PFSK-1 (cell line): ENCODE data around the gene RPRD2.

Experiments
- FOXP2 ChIP-seq: optimal IDR thresholded peaks from 2 replicates; pipeline ENCODE3; 2011; ENCODE audit warnings: borderline replicate concordance, control low read depth, inconsistent platforms; ENCODE audit not compliant: insufficient read depth; ENCODE audit errors: extremely low read length, extremely low read depth
- POLR2AphosphoS5 ChIP-seq: IDR thresholded peaks from 2 replicates; pipeline ENCODE4 v1.6.1; 2012; ENCODE audit warnings: low read depth, mild to moderate bottlenecking, control low read depth, low read length, moderate library complexity
- REST ChIP-seq, 2 experiments: IDR thresholded peaks; 2 replicates each; pipeline versions ENCODE4 v1.6.1 to v1.8.0; 2011 to 2012; ENCODE audit warnings: low read depth in 2 of 2, low read length in 2 of 2, control low read depth in 1 of 2, inconsistent platforms in 1 of 2, mild to moderate bottlenecking in 1 of 2, moderate library complexity in 1 of 2; ENCODE audit not compliant: insufficient read depth in 1 of 2
- SIN3A ChIP-seq: IDR thresholded peaks from 2 replicates; pipeline ENCODE4 v1.6.1; 2012; ENCODE audit warnings: mild to moderate bottlenecking, low read length, moderate library complexity, borderline replicate concordance; ENCODE audit not compliant: insufficient read depth
- TAF1 ChIP-seq: IDR thresholded peaks from 2 replicates; pipeline ENCODE4 v1.6.1; 2012; ENCODE audit warnings: low read length, control low read depth, borderline replicate concordance; ENCODE audit not compliant: insufficient read depth

Gene RPRD2

DNA sequence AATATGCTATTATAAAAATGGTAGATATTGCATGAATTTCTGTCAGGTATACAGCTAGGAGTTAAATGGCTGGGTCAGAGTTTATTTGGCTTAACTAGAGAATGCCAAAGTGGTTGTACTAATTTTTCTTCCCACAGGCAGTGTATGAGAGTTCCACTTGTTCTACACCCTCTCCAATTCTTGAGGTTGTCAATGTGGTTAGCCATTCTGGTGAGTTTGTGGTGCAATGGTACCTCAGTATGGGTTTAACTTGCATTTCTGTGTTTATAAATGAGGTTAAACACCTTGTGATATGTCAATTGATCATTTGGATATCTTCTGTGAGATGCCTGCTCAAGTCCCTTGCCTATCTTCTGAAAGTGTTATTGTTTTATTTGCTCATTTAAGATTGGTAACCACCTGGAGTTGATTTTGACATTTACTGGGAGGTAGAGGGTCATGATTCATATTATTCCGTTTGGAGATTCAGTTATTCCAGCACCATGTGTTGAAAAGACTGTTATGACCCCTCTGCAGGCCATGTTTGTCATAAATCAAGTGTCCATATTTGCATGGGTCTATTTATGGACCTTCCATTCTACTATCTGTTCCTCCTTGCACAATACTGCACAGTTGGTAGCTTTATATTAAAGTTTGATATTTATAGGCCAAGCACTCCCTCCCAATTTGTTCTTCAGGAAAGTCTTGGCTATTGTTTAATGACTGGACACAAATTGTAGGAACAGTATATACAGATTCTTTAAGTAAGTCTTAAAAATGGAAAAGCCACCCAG is 157.4 kb downstream of the RPRD2 start:
- no peak for TF ChIP-seq FOXP2
- TF ChIP-seq SIN3A = no peak
- no peak for TF ChIP-seq POLR2AphosphoS5
- TF ChIP-seq TAF1 = no peak
- no peak for TF ChIP-seq REST (IDR thresholded peaks at IDR 0.05; ENCODE audit: insufficient read depth in 1 of 2, low read depth in 2 of 2, low read length in 2 of 2)

- TF ChIP-seq REST (IDR thresholded peaks at IDR 0.05; ENCODE audit: insufficient read depth in 1 of 2, low read depth in 2 of 2, low read length in 2 of 2) (no peak), SIN3A (no peak), POLR2AphosphoS5 (no peak), FOXP2 (no peak), TAF1 (no peak)
These were observed 161.4 kb downstream of the RPRD2 start for GRCh38 chr1:150525348-150525747.
